Stimulated activated naive CD4-positive, alpha-beta T cell (primary cell): ENCODE data around the gene PLEKHO2.
"Not testable (repeated sequence)": the region's sequence is repeated elsewhere in the genome, so short reads cannot be mapped to it uniquely, and the experiment has no call there.

ENCODE experiments used
- DNase-seq, 6 experiments: peaks; one replicate each; lab custom pipeline; 2025; lab: John Stamatoyannopoulos, UW

PLEKHO2 gene, protein sequence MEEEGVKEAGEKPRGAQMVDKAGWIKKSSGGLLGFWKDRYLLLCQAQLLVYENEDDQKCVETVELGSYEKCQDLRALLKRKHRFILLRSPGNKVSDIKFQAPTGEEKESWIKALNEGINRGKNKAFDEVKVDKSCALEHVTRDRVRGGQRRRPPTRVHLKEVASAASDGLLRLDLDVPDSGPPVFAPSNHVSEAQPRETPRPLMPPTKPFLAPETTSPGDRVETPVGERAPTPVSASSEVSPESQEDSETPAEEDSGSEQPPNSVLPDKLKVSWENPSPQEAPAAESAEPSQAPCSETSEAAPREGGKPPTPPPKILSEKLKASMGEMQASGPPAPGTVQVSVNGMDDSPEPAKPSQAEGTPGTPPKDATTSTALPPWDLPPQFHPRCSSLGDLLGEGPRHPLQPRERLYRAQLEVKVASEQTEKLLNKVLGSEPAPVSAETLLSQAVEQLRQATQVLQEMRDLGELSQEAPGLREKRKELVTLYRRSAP

DNA sequence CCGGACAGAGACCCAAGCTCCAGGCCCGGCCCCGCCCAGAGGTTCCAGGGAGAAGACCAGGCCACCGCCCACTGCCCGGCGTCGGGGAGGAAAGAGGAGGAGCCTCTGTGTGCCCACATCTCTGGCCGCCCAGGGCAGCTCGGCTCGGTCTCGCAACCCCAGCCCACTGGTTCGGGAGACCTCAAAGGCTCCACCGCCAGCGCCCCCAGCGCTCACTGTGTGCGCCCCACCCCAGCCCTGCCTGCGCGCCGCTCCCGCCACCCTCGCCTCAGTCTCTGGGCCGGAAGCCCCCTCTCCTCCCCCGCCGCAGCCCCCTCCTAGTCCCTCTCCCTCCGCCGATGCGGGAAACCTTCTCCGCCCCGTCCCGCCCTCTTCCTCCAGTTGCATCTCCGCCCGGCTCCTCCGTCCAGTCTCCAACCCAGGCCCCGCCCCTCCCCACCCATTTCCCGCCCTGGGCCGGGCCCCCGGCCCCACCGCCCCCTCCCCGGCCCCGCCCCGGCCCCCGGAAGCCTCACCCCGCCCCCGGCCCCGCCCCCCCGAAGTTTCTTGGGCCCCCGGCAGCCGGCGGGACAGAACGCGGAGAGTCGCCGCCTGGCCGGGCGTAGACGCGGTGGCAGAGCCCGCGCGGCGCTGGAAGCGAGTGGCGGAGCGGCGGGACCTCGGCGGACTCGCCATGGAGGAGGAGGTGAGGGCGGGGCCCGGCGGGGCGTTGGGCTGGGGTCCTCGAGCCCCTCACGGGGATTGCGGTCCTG, at the start of gene PLEKHO2:
Gene PLEKHO2 (plus strand): TSS at position 572 of the 752 bp plus-strand sequence. CDS start 102 bp downstream, at position 674.
- peak; percentile 76 to 89 (median 82) for DNase-seq

DNA sequence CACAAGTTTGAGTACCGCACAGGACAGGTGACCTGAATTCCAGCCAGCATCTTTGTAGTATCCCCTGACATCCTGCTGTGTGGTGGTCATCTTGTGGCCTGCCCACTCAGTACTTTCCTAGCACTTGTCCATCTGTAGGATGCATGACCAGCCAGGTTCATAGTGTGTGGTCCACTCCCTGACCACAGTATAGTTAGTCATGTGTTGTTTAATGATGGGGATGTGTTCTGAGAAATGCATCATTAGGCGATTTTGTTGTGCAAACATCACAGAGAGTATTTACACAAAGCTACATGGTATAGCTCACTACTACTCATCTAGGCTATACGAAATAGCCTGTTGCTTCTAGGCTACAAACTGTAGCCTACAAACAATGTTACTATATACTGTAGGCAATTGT, 49.4 kb upstream of the PLEKHO2 start:
- no peak for DNase-seq

DNA sequence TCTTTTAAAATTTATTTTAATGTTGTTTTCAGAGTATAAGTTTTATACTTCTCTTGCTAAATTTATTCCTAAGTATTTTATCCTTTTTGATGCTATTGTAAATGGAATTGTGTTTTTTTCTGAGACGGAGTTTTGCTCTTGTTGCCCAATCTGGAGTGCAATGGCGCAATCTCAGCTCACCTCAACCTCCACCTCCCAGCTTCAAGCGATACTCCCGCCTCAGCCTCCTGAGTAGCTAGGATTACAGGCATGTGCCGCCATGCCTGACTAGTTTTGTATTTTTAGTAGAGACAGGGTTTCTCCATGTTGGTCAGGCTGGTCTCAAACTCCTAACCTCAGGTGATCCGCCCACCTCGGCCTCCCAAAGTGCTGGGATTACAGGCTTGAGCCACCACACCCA, 46.4 kb upstream of the PLEKHO2 start:
- DNase-seq: not testable (repeated sequence)

DNA sequence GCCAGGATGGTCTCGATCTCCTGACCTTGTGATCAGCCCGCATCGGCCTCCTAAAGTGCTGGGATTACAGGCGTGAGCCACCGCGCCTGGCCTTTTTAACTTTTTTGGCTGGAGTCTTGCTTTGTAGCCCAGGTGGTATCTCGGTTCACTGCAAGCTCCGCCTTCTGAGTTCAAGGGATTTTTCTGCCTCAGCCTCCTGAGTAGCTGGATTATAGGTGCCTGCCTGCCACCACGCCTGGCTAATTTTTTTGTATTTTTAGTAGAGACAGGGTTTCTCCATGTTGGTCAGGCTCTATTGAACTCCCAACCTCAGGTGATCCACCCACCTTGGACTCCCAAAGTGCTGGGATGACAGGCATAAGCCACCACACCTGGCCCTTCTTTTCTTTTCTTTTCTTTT, 45.8 kb upstream of the PLEKHO2 start:
- not testable (repeated sequence) for DNase-seq

DNA sequence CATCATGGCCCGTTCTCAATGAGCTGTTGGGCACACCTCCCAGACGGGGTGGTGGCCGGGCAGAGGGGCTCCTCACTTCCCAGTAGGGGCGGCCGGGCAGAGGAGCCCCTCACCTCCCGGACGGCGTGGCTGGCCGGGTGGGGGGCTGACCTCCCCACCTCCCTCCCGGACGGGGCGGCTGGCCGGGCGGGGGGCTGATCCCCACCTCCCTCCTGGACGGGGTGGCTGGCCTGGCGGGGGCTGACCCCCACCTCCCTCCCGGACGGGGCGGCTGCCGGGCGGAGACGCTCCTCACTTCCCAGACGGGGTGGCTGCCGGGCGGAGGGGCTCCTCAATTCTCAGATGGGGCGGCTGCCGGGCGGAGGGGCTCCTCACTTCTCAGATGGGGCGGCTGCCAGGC, 42.8 kb upstream of the PLEKHO2 start:
- not testable (repeated sequence) for DNase-seq

DNA sequence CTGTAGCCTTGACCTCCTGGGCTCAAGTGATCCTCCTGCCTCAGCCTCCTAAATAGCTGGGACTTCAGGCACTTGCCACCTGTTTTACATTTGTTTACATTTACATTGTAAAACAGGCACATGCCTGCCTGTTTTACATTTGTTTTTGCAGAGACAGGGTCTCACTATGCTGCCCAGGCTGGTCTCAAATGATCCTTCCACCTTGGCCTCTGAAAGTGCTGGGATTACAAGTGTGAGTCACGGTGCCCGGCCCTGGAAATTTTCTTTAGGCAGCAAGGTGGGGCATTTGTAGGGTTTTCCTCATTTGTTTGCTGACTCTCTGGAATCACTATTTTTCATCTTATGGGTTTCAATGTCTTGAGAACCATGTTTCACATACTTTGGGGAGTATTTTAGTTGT, 41.2 kb upstream of the PLEKHO2 start:
- DNase-seq: no peak

DNA sequence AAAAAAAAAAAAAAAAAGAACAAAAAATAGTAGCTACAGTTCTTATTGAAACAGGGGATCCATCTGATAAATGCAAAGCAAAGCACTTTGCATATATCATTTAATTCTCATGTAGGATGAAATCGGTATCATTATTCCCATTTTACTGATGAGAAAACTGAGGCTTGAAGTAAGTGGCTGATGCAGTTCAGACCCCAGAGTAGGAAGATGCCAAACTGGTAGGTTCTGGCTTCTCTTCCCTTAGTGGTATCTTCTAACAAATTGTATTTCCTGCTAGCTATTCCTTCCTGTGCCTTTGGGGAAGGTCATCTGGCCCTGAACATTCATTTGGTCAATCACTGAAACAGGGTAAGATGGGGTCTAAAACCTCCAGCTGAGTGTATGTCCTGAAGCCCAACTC, 38.2 kb upstream of the PLEKHO2 start:
- DNase-seq: no peak

DNA sequence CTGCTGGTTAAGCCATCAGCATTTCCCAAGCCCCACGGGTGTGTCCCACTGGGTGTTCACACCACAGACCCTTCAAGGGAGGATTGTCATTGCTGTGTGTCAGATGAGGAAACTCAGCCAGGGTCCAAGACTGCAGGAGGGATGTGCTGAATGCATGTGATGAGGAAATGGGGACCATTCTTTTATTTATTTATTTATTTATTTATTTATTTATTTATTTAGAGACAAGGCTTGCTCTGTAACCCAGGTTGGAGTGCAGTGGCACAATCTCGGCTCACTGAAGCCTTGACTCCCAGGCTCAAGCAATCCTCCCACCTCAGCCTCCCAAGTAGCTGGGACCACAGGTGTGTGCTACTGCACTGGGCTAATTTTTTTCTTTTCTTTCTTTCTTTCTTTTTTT, 37.1 kb upstream of the PLEKHO2 start:
- no peak for DNase-seq

DNA sequence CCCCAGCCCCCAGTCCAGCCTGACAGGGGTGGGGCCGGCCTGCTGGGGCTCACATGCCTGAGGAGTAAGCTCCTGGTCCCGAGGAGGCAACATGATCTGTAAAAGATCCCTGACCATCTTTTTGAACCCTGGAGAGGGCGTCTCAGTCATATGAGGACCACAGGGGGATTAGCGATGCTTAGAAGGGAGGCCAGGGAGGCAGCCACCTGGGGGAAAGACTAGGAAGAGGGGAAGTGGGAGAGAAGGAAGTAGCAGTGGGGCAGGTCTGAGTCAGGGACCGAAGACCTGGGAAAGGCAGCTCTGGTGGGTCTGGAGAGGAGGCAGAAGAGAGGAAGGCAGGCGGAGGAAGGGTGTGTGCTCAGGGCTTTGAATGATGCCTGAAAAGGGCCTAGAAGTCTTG, 35.2 kb upstream of the PLEKHO2 start:
- DNase-seq: no peak

DNA sequence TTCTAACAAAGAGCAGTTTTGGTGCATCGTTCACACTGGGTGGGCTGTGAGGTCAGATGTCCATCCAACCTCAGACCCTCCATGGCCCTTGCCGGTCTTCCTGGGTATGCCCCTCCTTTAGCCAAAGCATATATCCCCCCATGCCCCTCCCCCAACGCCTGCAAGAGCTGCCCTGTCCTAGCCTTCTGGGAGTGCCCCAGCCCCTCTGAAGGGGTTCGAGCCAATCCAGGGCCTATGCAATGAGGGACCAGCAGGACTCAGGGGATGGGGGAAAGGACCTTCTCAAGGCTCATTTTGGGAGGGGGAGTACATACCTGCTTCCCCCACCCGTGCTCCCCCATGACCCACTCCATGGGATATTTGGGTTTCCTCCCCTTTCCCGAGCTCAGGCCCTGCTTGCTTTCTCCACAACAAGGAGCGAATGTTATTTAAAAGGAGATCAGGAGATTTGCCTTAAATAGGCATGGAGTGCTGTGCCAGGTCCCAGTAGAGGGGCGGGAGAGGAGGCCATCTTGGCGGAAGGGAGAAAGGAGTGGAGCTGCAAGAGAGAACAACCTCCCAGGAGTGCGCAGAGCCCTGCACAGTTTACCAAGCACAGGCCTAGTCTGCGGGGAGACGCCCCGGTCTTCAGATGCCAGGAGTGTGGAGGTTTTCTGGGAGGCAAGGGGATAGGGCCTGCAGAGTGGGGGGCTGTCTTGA, 34.5 kb upstream of the PLEKHO2 start:
- DNase-seq: no peak

DNA sequence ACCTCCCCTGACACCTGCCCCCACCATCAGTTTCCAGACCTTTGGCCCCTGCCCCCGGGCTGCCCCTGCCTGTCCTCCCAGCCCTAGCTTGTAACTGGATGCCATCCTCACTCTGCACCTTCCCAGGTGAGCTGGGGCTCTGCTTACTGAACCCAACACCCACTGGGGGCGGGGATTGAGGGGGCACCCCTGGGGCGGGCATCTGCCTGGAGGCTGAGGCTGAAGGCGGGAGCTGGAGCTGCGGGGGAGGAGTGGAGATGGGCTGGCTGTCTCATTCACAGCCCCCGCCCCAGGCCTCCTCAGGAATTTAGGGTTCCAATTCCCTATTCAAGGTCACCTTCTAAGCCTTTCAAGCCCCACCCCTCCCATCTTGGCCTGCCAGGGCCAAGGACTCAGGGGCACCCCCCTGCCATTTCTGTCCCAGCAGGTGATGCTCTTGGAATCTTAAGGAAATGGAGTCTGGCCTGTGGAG, 33.9 kb upstream of the PLEKHO2 start:
- no peak for DNase-seq

DNA sequence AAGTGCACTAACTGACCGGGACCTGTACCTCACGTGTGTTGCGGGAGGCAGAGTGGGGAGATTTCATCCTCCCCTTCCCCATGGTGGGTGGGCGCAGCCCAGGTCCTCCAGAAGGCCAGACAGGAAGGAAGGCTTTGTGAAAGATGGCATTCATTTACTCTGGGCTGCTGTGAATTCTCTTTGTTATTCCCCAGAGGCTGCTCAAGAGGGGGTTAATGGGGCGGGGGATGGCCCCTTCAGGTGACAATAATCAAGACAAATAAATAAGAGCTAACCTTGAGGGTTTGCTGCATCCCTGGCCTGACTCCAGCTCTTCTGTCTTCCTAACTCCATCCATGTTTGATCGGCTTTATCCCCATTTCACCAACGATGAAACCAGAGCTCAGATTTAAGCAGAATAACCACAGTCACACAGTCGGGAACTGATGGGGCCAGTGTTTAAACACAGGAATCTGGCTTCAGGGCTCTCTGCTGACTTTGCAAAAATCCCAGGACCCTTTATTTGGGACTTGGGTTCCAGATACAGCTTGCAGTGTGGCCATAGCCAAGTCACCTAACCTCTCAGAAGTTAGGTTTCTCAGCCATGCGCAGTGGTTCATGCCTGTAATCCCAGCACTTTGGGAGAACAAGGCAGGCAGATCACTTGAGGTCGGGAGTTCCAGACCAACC, 32.8 kb upstream of the PLEKHO2 start:
- DNase-seq: no peak

DNA sequence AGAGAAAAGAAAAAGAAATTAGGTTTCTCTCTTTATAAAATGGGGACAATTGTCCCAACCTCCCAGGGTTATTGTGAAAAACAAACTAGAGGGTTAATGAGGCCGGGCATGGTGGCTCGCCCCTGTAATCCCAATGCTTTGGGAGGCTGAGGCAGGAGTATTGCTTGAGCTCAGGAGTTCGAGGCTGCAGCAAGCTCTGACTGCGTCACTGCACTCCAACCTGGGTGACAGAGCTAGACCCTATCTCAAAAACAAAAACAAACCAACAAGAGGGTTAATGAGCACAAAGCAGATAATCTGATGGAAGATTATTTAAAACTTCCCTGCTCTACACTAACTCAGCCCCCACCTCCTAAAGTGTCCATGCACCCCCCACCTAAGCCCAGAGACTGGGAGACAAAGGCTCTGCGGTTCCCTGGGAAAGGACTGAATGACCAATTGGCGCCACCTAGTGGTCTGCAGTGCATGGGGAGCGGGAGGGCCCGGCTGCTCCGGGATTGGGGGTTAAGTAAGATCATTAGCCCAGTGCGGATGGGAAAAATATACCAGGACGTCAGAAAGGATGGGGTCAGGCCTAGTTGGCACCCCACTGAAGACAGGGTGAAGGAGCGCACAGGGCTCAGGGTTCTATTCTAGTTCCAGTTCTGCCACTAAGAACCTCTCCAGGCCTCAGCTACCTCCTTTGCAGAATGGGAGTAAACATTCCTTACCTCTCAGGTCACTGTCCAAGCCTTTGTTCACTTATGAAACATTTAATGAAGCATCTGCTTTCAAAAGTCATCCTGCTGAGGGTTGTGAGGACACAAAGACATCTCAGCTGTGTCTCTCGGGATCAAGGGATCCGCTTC, 31.8 kb upstream of the PLEKHO2 start:
- peak; percentile 23 to 58 (median 50) for DNase-seq

DNA sequence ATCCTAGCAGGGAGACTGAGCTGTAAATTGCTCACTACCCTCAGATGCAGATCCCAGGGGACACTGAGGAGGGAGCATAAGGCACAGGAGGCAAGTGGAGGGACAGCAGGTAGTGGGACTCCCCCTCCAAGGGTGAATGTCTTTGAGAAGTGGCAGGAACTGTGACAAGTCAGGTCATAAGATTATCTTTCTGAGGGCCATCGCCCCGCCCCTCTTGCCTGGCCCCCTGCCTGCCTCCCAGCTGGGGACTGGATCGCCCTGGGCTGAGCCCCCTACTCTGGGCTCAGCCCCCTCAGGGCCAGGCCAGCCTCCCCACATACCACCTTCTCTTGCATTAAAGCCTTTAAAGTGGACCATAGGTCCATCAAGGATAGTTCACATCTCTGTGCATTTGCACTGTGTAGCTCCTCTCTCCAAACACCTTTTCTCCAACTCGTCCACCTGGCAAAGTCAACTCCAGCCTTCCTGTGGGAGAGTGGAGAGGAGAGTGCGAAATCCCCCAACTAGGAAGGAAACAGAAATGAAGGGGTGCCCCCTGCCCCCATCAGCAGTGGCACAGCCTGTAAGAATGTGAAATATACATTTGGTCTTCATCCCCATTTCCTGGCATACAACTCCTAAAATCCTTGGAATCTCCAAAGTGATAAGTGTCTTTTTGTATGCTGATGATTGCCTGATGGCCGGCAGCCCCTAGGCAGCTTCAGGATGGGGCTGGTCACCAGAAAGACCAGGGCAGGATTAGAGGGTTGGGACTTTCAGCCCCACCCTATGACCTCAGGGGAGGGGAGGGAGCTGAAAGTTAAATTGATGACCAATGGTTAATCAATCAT, 31.0 kb upstream of the PLEKHO2 start:
- no peak for DNase-seq

DNA sequence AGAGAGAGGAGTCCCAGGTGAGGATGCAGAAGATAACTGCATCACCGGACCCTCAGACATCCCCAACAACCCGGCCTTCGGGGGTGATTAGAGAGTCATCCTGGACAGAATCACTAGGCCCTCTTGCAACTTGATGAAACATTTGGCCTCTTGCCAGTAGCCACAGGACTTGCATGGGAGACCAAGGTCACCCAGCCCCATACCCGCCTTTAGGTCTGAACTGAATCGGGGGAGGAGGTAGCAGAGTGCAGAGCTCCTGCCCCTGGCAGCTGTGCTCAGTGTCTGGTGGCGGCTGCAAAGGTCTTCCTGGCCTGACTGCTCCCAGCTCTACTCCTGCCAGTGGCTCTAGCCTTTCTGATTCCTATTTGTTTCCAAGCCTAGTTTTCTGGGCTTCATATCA, 28.6 kb upstream of the PLEKHO2 start:
- no peak for DNase-seq

DNA sequence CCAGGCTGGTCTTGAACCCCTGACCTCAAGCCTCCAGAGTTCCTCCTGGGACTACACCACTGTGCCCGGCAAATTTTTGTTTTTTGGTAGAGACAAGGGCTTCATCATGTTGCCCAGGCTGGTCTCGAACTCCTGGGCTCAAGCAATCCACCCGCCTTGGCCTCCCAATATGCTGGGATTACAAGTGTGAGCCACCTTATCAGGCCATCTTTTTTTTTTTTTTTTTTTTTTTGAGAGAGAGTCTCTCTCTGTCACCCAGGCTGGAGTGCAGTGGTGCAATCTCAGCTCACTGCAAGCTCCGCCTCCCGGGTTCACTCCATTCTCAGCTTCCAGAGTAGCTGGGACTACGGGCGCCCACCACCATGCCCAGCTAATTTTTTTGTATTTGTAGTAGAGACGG, 27.4 kb upstream of the PLEKHO2 start:
- not testable (repeated sequence) for DNase-seq

DNA sequence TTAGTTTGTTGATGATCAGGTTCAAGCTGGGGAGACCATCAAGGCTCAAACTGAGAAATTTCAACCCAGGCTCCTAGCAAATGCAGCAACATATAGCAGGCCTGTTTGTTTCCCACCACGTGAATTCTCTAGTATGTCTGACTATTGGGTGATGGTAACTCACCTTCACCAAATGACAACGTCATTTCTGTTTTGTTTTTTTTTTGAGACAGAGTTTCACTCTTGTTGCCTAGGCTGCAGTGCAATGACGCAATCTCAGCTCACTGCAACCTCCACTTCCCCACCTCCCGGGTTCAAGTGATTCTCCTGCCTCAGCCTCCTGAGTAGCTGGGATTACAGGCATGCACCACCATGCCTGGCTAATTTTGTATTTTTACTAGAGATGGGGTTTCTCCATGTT, 26.8 kb upstream of the PLEKHO2 start:
- not testable (repeated sequence) for DNase-seq

DNA sequence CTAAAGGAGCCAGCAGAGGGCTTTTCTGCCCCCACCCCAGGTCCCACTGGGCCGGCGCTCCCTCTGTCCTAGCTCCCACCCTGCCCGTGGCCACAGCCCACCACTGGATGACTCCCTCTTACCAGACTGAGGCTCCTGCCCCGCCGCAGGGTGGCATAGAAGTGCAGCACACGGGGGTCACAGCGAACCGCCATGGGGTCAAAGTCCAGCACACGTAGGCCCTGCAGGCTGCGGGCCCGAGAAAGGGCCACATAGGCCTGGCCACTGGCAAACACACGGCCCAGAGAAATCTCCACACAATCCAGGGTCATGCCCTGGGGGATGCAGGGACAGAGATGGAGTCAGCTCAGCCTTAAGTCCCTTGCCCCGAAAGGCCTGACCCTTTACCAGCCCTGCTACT, 25.3 kb upstream of the PLEKHO2 start:
- no peak for DNase-seq

DNA sequence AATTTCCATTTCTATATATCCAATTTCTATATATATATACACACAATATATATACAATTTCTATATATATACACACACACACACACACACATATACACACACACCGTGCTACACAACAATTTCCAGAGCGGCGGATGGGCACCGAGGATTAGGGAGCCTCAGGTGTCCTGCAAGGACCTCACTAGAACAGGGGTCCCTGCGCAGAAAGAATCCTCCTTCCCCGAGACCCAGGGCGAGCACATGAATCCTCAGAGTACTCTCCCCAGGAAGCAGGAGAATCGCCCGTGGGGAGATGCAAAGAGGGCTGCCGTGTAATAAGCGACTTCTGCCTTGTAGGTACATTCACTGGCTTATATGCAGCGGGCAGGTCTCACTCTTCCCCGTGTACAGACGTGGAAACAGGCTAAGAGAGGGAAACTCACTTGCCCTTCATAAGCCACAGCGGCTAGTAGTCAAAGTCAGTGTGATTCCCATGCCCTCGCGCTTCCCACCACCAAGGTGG, 16.7 kb upstream of the PLEKHO2 start:
- DNase-seq: peak in 3 of 6 experiments; percentile 20 to 50 (median 28)
